Endothelial cell of umbilical vein (primary cell): ENCODE data around the gene CFAP46. TPM values are rescaled to one million over a fixed set of nuclear protein-coding genes. Genes with fewer than 3 reads are reported as not detected.

Experiments
- BruUV-seq: library from RNA; stranded (reverse); fragments of 400-500 nt; replicated peaks from 2 replicates; lab custom pipeline; 2021; lab: Mats Ljungman, UMichigan
- CTCF ChIA-PET: fragments of 300-600, 350-600 bp; sonication (Branson Sonifier 250); formaldehyde crosslinking; loops from one replicate; lab custom pipeline; 2021; ENCODE audit warnings: antibody characterized with exemption, inconsistent platforms; lab: Charles Lee
- POLR2A ChIA-PET: fragments of 300-600, 350-600 bp; sonication (Branson Sonifier 250); formaldehyde crosslinking; loops from one replicate; lab custom pipeline; 2021; ENCODE audit warnings: antibody characterized with exemption, inconsistent platforms; lab: Charles Lee
- DNase-seq: peaks from one replicate; pipeline ENCODE4 v3.0.0-alpha.2; 2011; ENCODE audit warnings: low read depth, low spot score
- FAIRE-seq: peaks from 2 replicates; lab custom pipeline; 2011; peaks lifted over from hg19 to GRCh38; lab: Jason Lieb, UNC
- H2AFZ ChIP-seq: 2 replicates; pipeline ENCODE4 v1.6.0; 2012; ENCODE audit warnings: low read depth, low read length, control low read depth, inconsistent platforms
- H3K27ac ChIP-seq: 2 replicates; pipeline ENCODE4 v1.5.1; 2011; ENCODE audit warnings: low read depth, mild to moderate bottlenecking, control low read depth, low read length, moderate library complexity; ENCODE audit not compliant: insufficient read depth
- H3K27me3 ChIP-seq, 2 experiments: 2 replicates each; pipeline versions ENCODE4 v1.6.0 to v1.6.1; 2011; ENCODE audit warnings: low read length in 2 of 2, mixed read lengths in 1 of 2; ENCODE audit not compliant: control insufficient read depth in 2 of 2, insufficient read depth in 2 of 2
- H3K36me3 ChIP-seq, 2 experiments: 2 replicates in 1 of 2; 3 replicates in 1 of 2; pipeline ENCODE4 v1.5.1; 2011; ENCODE audit warnings: low read length in 2 of 2, mild to moderate bottlenecking in 1 of 2, moderate library complexity in 1 of 2; ENCODE audit not compliant: control insufficient read depth in 2 of 2, insufficient read depth in 2 of 2; ENCODE audit errors: extremely low read depth in 1 of 2
- H3K4me1 ChIP-seq: 3 replicates; pipeline ENCODE4 v1.5.1; 2011; ENCODE audit warnings: mild to moderate bottlenecking, low read length; ENCODE audit not compliant: control insufficient read depth, insufficient read depth; ENCODE audit errors: extremely low read depth
- H3K4me2 ChIP-seq: 2 replicates; pipeline ENCODE4 v1.6.1; 2011; ENCODE audit warnings: low read length, control low read depth, mixed read lengths; ENCODE audit not compliant: insufficient read depth
- H3K4me3 ChIP-seq, 3 experiments: fragments of 200-600 bp in 1 of 3; sonication (generic), shearing (Covaris generic) in 1 of 3; replicated peaks in 1 of 3; 2 replicates each; pipeline ENCODE4 v1.5.1; 2011 to 2016; ENCODE audit warnings: control low read depth in 3 of 3, low read length in 3 of 3, mild to moderate bottlenecking in 2 of 3, inconsistent platforms in 1 of 3, low read depth in 1 of 3, moderate library complexity in 1 of 3; ENCODE audit not compliant: insufficient read depth in 1 of 3
- H3K79me2 ChIP-seq: 2 replicates; pipeline ENCODE4 v1.6.0; 2012; ENCODE audit warnings: low read length, inconsistent platforms; ENCODE audit not compliant: control insufficient read depth, insufficient read depth
- H3K9ac ChIP-seq: replicated peaks from 2 replicates; pipeline ENCODE3; 2011; ENCODE audit warnings: low read length, control low read depth; ENCODE audit not compliant: insufficient read depth; ENCODE audit errors: extremely low read depth
- H3K9me1 ChIP-seq: replicated peaks from 3 replicates; pipeline ENCODE4 v1.6.0; 2011; ENCODE audit warnings: mild to moderate bottlenecking, low read length; ENCODE audit not compliant: control insufficient read depth, insufficient read depth; ENCODE audit errors: extremely low read depth
- H3K9me3 ChIP-seq: replicated peaks from 2 replicates; pipeline ENCODE4 v1.5.1; 2012; ENCODE audit warnings: low read length, inconsistent platforms; ENCODE audit not compliant: control insufficient read depth, insufficient read depth
- H4K20me1 ChIP-seq: replicated peaks from 2 replicates; pipeline ENCODE3; 2011; ENCODE audit warnings: mild to moderate bottlenecking, low read length; ENCODE audit not compliant: control insufficient read depth, insufficient read depth; ENCODE audit errors: extremely low read depth
- EZH2 ChIP-seq: IDR thresholded peaks from 2 replicates; pipeline ENCODE4 v1.6.1; 2012; ENCODE audit warnings: borderline replicate concordance, low read depth, mild to moderate bottlenecking, moderate library complexity, low read length, inconsistent platforms; ENCODE audit not compliant: severe bottlenecking
- FOS ChIP-seq: IDR thresholded peaks from 2 replicates; pipeline ENCODE4 v1.6.1; 2011; ENCODE audit warnings: mild to moderate bottlenecking, low read length, moderate library complexity, borderline replicate concordance; ENCODE audit not compliant: insufficient read depth
- GATA2 ChIP-seq: IDR thresholded peaks from 2 replicates; pipeline ENCODE4 v1.7.0; 2011; ENCODE audit warnings: low read depth, mild to moderate bottlenecking, moderate library complexity, mixed read lengths, low read length; ENCODE audit not compliant: insufficient read length, insufficient read depth
- JUN ChIP-seq: IDR thresholded peaks from 2 replicates; pipeline ENCODE4 v1.6.1; 2011; ENCODE audit warnings: borderline replicate concordance, low read depth; ENCODE audit not compliant: insufficient read length, insufficient read depth
- MYC ChIP-seq: IDR thresholded peaks from one replicate; pipeline ENCODE4 v1.6.1; 2011; ENCODE audit warnings: mild to moderate bottlenecking, low read depth, low read length
- POLR2A ChIP-seq: IDR thresholded peaks from 2 replicates; pipeline ENCODE4 v1.6.1; 2012; ENCODE audit warnings: low read depth, mild to moderate bottlenecking, control low read depth, low read length
- dilution Hi-C: fragments of 300-500 bp; cut with MboI; formaldehyde crosslinking; loops from one replicate; pipeline ENCODE4 v1.15.0; 2019; ENCODE audit warnings: low sequenced_read_pairs; ENCODE audit not compliant: extremely low pct_ligation_motif_present
- intact Hi-C: fragments of 100-400 bp; cut with micrococcal nuclease; formaldehyde crosslinking; loops from one replicate; pipeline ENCODE4 v1.10.0; 2022
- polyA plus RNA-seq, 4 experiments: library from polyadenylated mRNA; depleted of rRNA in 3 of 4; stranded (reverse) in 3 of 4; unstranded in 1 of 4; fragments of >200 nt; gene quantifications; 2 replicates each; pipeline versions ENCODE4 v1.2.1 to v1.2.3, GENCODE V29; 2011 to 2012; ENCODE audit warnings: missing spikeins in 1 of 4
- total RNA-seq: library from RNA; stranded (reverse); gene quantifications from 2 replicates; pipeline ENCODE4 v1.2.3, GENCODE V29; 2021
- TF ChIP-seq, protein P1 (sequence below), 2 donors: IDR thresholded peaks; 1 replicate in 1 of 2; 2 replicates in 1 of 2; pipeline ENCODE4 v1.5.1; 2011; ENCODE audit warnings: low read length in 2 of 2, mild to moderate bottlenecking in 2 of 2, moderate library complexity in 2 of 2, control low read depth in 1 of 2, inconsistent platforms in 1 of 2, low read depth in 1 of 2; ENCODE audit not compliant: insufficient read depth in 1 of 2; ENCODE audit errors: extremely low read depth in 1 of 2

Gene CFAP46
- total and polyA plus RNA-seq, 2 donors (not counting 3 experiments of a cell fraction or from before 2014, with no cell fraction given), result 0.75 to 0.98 TPM

DNA sequence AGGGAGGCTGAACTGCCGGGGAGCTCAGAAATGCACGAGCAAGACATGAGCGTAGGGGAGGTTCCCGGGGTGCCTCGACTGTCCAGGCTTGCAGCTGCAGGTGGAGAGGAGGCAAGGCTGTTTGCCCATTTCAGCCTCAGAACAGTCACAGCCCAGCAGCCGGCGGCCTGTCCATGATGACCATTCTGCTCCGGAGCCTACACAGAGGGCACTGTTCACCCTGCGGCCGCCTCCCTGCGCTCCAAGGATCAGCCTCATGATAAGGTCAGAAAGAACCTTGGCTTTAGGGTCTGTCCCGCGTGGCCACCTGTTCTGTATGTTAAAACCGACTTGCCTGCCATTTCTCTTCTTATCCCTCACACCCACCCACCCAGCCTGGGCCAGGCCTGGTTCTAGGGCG, 21.9 kb upstream of the CFAP46 start:
- no peak for FAIRE-seq
- H3K9me1 ChIP-seq, result no peaks in the 10 kb centered on the region
- no peaks in the 10 kb centered on the region for H3K4me1 ChIP-seq
- no peak for TF ChIP-seq JUN
- TF ChIP-seq MYC, result no peak
- TF ChIP-seq, protein P1, sequence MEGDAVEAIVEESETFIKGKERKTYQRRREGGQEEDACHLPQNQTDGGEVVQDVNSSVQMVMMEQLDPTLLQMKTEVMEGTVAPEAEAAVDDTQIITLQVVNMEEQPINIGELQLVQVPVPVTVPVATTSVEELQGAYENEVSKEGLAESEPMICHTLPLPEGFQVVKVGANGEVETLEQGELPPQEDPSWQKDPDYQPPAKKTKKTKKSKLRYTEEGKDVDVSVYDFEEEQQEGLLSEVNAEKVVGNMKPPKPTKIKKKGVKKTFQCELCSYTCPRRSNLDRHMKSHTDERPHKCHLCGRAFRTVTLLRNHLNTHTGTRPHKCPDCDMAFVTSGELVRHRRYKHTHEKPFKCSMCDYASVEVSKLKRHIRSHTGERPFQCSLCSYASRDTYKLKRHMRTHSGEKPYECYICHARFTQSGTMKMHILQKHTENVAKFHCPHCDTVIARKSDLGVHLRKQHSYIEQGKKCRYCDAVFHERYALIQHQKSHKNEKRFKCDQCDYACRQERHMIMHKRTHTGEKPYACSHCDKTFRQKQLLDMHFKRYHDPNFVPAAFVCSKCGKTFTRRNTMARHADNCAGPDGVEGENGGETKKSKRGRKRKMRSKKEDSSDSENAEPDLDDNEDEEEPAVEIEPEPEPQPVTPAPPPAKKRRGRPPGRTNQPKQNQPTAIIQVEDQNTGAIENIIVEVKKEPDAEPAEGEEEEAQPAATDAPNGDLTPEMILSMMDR (IDR thresholded peaks at IDR 0.05; ENCODE audit: extremely low read depth in 1 of 2, insufficient read depth in 1 of 2, low read depth in 1 of 2, low read length in 2 of 2), result no peak
- no peak for TF ChIP-seq GATA2
- no peaks in the 10 kb centered on the region for H3K36me3 ChIP-seq
- H3K9ac ChIP-seq, result no peak overlapping the region
- no peaks in the 10 kb centered on the region for H3K9me3 ChIP-seq
- ChIA-PET CTCF (no interaction called here), POLR2A (no interaction called here)
- no peak overlapping the region for H2AFZ ChIP-seq
- BruUV-seq, result no TSS peak
- no peaks in the 10 kb centered on the region for H3K79me2 ChIP-seq
- no peak overlapping the region for H3K4me2 ChIP-seq
- dilution Hi-C loops (no loop called here), intact Hi-C loops (no loop called here)
- H3K4me3 ChIP-seq, result peak overlapping the region in 1 of 3 experiments; percentile 41
- no peak for DNase-seq
- H3K27me3 ChIP-seq, result peaks cover 2% of the 10 kb centered on the region in 2 experiments
- no peaks in the 10 kb centered on the region for H4K20me1 ChIP-seq
- H3K27ac ChIP-seq, result no peak overlapping the region

DNA sequence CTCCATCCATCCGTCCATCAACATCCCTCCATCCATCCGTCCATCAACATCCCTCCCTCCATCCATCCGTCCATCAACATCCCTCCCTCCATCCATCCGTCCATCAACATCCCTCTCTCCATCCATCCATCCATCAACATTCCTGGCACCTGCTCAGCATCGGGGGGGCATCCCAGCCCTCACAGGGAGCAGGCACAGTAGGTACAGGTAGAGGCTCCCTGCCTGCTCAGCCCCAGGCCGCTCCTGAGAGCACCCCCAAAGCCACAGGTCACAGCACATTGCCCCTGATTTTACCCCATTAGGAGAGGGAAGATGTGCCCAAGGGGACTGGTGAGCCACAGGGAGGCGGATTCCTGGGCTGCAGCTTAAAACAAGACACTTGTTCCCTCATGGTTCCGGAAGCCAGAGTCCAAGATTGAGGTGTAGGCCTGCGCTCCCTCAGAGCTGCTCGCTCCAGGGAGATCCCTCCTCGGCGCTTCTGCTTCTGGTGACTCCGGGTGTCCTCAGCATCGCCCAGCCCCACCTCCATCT, 21.1 kb upstream of the CFAP46 start:
- Histone ChIP-seq H3K27me3 (peaks cover 2% of the 10 kb centered on the region in 2 experiments), H3K4me3 (no peak overlapping the region), H3K4me1 (no peaks in the 10 kb centered on the region), H3K9ac (no peak overlapping the region), H3K36me3 (no peaks in the 10 kb centered on the region), H3K9me1 (no peaks in the 10 kb centered on the region), H3K79me2 (no peaks in the 10 kb centered on the region), H3K9me3 (no peaks in the 10 kb centered on the region), H2AFZ (no peak overlapping the region), H3K4me2 (no peak overlapping the region), H4K20me1 (no peaks in the 10 kb centered on the region), H3K27ac (no peak overlapping the region)
- DNase-seq (no peak), FAIRE-seq (no peak)
- no TSS peak for BruUV-seq
- intact Hi-C loops (no loop called here), dilution Hi-C loops (no loop called here)
- ChIA-PET POLR2A (no interaction called here), CTCF (interaction anchor here (1.2 to 2.1 kb wide), 4 partner anchors 15 to 424 kb away, joined by 3 to 7 read pairs (median 4); no protein-coding TSS in a partner anchor)
- no peak for TF ChIP-seq POLR2A
- no peak for TF ChIP-seq EZH2
- TF ChIP-seq FOS, result no peak
- no peak for TF ChIP-seq GATA2
